ENCODE data around the gene RASGRP2. TPM values are rescaled to one million over a fixed set of nuclear protein-coding genes. Genes with fewer than 3 reads are reported as not detected.

Gene RASGRP2
- total RNA-seq, 1 experiment from 2014 or later = not detected

GRCh38 chr11:64771861-64772260 lies 27.9 kb upstream of the RASGRP2 start:
- H3F3A ChIP-seq (ENCODE audit: low read length, unreplicated experiment) = peaks cover 32% of the 10 kb centered on the region
- no peaks in the 10 kb centered on the region for H3K9me3 ChIP-seq (ENCODE audit: low read length)
- H3K27ac ChIP-seq (ENCODE audit: low read length) = no peak overlapping the region
- intact Hi-C loops (cut with micrococcal nuclease) = no loop called here
- H3K4me1 ChIP-seq (ENCODE audit: insufficient read depth, low read length) = peaks cover 17% of the 10 kb centered on the region
- no peak overlapping the region for H3K4me2 ChIP-seq (ENCODE audit: low read length)
- TF ChIP-seq EZH2phosphoT487 (IDR thresholded peaks at IDR 0.05; ENCODE audit: borderline replicate concordance, low read length) (no peak), EZH2 (IDR thresholded peaks at IDR 0.05; ENCODE audit: low read length, unreplicated experiment) (no peak)
- TF ChIP-seq, protein P1, sequence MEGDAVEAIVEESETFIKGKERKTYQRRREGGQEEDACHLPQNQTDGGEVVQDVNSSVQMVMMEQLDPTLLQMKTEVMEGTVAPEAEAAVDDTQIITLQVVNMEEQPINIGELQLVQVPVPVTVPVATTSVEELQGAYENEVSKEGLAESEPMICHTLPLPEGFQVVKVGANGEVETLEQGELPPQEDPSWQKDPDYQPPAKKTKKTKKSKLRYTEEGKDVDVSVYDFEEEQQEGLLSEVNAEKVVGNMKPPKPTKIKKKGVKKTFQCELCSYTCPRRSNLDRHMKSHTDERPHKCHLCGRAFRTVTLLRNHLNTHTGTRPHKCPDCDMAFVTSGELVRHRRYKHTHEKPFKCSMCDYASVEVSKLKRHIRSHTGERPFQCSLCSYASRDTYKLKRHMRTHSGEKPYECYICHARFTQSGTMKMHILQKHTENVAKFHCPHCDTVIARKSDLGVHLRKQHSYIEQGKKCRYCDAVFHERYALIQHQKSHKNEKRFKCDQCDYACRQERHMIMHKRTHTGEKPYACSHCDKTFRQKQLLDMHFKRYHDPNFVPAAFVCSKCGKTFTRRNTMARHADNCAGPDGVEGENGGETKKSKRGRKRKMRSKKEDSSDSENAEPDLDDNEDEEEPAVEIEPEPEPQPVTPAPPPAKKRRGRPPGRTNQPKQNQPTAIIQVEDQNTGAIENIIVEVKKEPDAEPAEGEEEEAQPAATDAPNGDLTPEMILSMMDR (conservative IDR thresholded peaks at IDR 0.05; ENCODE audit: low read depth, low read length) = no peak
- no peaks in the 10 kb centered on the region for H3K9me2 ChIP-seq (replicated peaks; ENCODE audit: low read length)
- peaks cover 99% of the 10 kb centered on the region for H3K36me3 ChIP-seq (ENCODE audit: low read depth, low read length)
- CTCF ChIA-PET = interaction anchor here (0.7 kb wide), 1 partner anchor 735 kb away, joined by 4 read pairs; no protein-coding TSS in a partner anchor
- H3K4me3 ChIP-seq (ENCODE audit: low read length) = no peak overlapping the region
- no peak for DNase-seq
- POLR2A ChIA-PET (ENCODE audit: unreplicated experiment) = no interaction called here
- ATAC-seq = no peak
- no peaks in the 10 kb centered on the region for H3K27me3 ChIP-seq (ENCODE audit: low read length)
- H4K20me1 ChIP-seq (ENCODE audit: low read length) = peaks cover 99% of the 10 kb centered on the region
- BruUV-seq (replicated peaks) = no TSS peak
- H2AFZ ChIP-seq (ENCODE audit: low read length) = no peak overlapping the region
- H3K79me2 ChIP-seq (ENCODE audit: low read length) = peaks cover 97% of the 10 kb centered on the region
- no peak overlapping the region for H3K9ac ChIP-seq (ENCODE audit: low read length)

- H3F3A ChIP-seq (ENCODE audit: low read length, unreplicated experiment) = peaks cover 35% of the 10 kb centered on the region
- H3K27ac ChIP-seq (ENCODE audit: low read length) = no peak overlapping the region
- H3K4me1 ChIP-seq (ENCODE audit: insufficient read depth, low read length) = no peaks in the 10 kb centered on the region
- H3K4me3 ChIP-seq (ENCODE audit: low read length) = no peak overlapping the region
- intact Hi-C loops (cut with micrococcal nuclease) = no loop called here
- no peak for ATAC-seq
- no peaks in the 10 kb centered on the region for H3K9me3 ChIP-seq (ENCODE audit: low read length)
- no peaks in the 10 kb centered on the region for H3K27me3 ChIP-seq (ENCODE audit: low read length)
- POLR2A ChIA-PET (ENCODE audit: unreplicated experiment) = no interaction called here
- peaks cover 80% of the 10 kb centered on the region for H3K79me2 ChIP-seq (ENCODE audit: low read length)
- H4K20me1 ChIP-seq (ENCODE audit: low read length) = peaks cover 89% of the 10 kb centered on the region
- no peak overlapping the region for H2AFZ ChIP-seq (ENCODE audit: low read length)
- TF ChIP-seq EZH2 (IDR thresholded peaks at IDR 0.05; ENCODE audit: low read length, unreplicated experiment) (no peak), EZH2phosphoT487 (IDR thresholded peaks at IDR 0.05; ENCODE audit: borderline replicate concordance, low read length) (no peak)
- TF ChIP-seq, protein P1 (conservative IDR thresholded peaks at IDR 0.05; ENCODE audit: low read depth, low read length) = no peak
- no peak overlapping the region for H3K9ac ChIP-seq (ENCODE audit: low read length)
- CTCF ChIA-PET = no interaction called here
- no peak for DNase-seq
- H3K9me2 ChIP-seq (replicated peaks; ENCODE audit: low read length) = no peaks in the 10 kb centered on the region
- no TSS peak for BruUV-seq (replicated peaks)
- H3K4me2 ChIP-seq (ENCODE audit: low read length) = no peak overlapping the region
- H3K36me3 ChIP-seq (ENCODE audit: low read depth, low read length) = peaks cover 91% of the 10 kb centered on the region
These were observed 26.2 kb upstream of the RASGRP2 start for GRCh38 chr11:64770120-64770519.

GRCh38 chr11:64769283-64769682 lies 25.3 kb upstream of the RASGRP2 start:
- no peaks in the 10 kb centered on the region for H3K9me3 ChIP-seq (ENCODE audit: low read length)
- ChIA-PET POLR2A (ENCODE audit: unreplicated experiment) (no interaction called here), CTCF (no interaction called here)
- peaks cover 44% of the 10 kb centered on the region for H3F3A ChIP-seq (ENCODE audit: low read length, unreplicated experiment)
- TSS peak; percentile 0 for BruUV-seq (replicated peaks)
- no peaks in the 10 kb centered on the region for H3K4me1 ChIP-seq (ENCODE audit: insufficient read depth, low read length)
- DNase-seq (no peak), ATAC-seq (no peak)
- no peak for TF ChIP-seq EZH2phosphoT487 (IDR thresholded peaks at IDR 0.05; ENCODE audit: borderline replicate concordance, low read length)
- TF ChIP-seq, protein P1 (conservative IDR thresholded peaks at IDR 0.05; ENCODE audit: low read depth, low read length) = no peak
- TF ChIP-seq EZH2 (IDR thresholded peaks at IDR 0.05; ENCODE audit: low read length, unreplicated experiment) = no peak
- H2AFZ ChIP-seq (ENCODE audit: low read length) = no peak overlapping the region
- intact Hi-C loops (cut with micrococcal nuclease) = no loop called here
- no peak overlapping the region for H3K4me2 ChIP-seq (ENCODE audit: low read length)
- H3K27ac ChIP-seq (ENCODE audit: low read length) = no peak overlapping the region
- peaks cover 89% of the 10 kb centered on the region for H4K20me1 ChIP-seq (ENCODE audit: low read length)
- no peaks in the 10 kb centered on the region for H3K9me2 ChIP-seq (replicated peaks; ENCODE audit: low read length)
- H3K4me3 ChIP-seq (ENCODE audit: low read length) = no peak overlapping the region
- H3K36me3 ChIP-seq (ENCODE audit: low read depth, low read length) = peaks cover 91% of the 10 kb centered on the region
- H3K27me3 ChIP-seq (ENCODE audit: low read length) = no peaks in the 10 kb centered on the region
- H3K9ac ChIP-seq (ENCODE audit: low read length) = no peak overlapping the region
- H3K79me2 ChIP-seq (ENCODE audit: low read length) = peaks cover 71% of the 10 kb centered on the region

Measured in PC-3 (cell line).